RKO (cell line): Measurements from ENCODE around the gene PCIF1.
"Not testable (repeated sequence)": the region's sequence is repeated elsewhere in the genome, so short reads cannot be mapped to it uniquely, and the experiment has no call there.

Experiments used
- DNase-seq: peaks from one replicate; pipeline ENCODE4 v3.0.0-alpha.2; 2016; ENCODE audit warnings: low spot score

The PCIF1 gene

GRCh38 chr20:45994761-45995493, 60.4 kb downstream of the PCIF1 start:
- no peak for DNase-seq

GRCh38 chr20:45995495-45996097, 61.1 kb downstream of the PCIF1 start:
- DNase-seq, result not testable (repeated sequence)

GRCh38 chr20:45997187-45997586, 62.7 kb downstream of the PCIF1 start:
- no peak for DNase-seq
